ENCODE data around the gene DCTN5. TPM values are rescaled to one million over a fixed set of nuclear protein-coding genes. Genes with fewer than 3 reads are reported as not detected.

DCTN5 gene
- total RNA-seq, 2 experiments from 2014 or later, result 64.9 to 68.8 TPM

- CTCF ChIA-PET, result interaction anchor here (0.6 to 2.6 kb wide), 3 partner anchors 11 to 68 kb away, joined by 3 to 12 read pairs (median 7); partner anchors contain the start of gene PLK1
- no peak overlapping the region for H3K27ac Mint-ChIP-seq
- POLR2A ChIA-PET, result interaction anchor here (1.3 to 4.7 kb wide), 2 partner anchors 11 to 160 kb away, joined by 3 to 39 read pairs; partner anchors contain the start of gene PLK1
- H3K27me3 Mint-ChIP-seq, result no peaks in the 10 kb centered on the region
- H3K9me3 Mint-ChIP-seq, result no peaks in the 10 kb centered on the region
- H3K36me3 Mint-ChIP-seq (ENCODE audit: low read depth), result peaks cover 80% of the 10 kb centered on the region
- H3K4me3 Mint-ChIP-seq, result no peak overlapping the region
- no peak for DNase-seq
- peaks cover 32% of the 10 kb centered on the region for H3K4me1 Mint-ChIP-seq
Observed at GRCh38 chr16:23668225-23668624, 27.0 kb downstream of the DCTN5 start.

GRCh38 chr16:23668873-23669272, 27.6 kb downstream of the DCTN5 start:
- Mint-ChIP-seq H3K9me3 (no peaks in the 10 kb centered on the region), H3K4me1 (peaks cover 28% of the 10 kb centered on the region), H3K4me3 (no peak overlapping the region), H3K27me3 (no peaks in the 10 kb centered on the region), H3K36me3 (ENCODE audit: low read depth) (peaks cover 82% of the 10 kb centered on the region), H3K27ac (no peak overlapping the region)
- ChIA-PET POLR2A (interaction anchor here (4.7 kb wide), 1 partner anchor 10 kb away, joined by 39 read pairs; the partner anchor contains the start of gene PLK1), CTCF (interaction anchor here (1.4 to 2.6 kb wide), 3 partner anchors 10 to 29 kb away, joined by 5 to 12 read pairs (median 7); partner anchors contain the start of gene PLK1)
- DNase-seq, result no peak

GRCh38 chr16:23670137-23670776, 29.0 kb downstream of the DCTN5 start:
- H3K27me3 Mint-ChIP-seq, result no peaks in the 10 kb centered on the region
- ChIA-PET POLR2A (interaction anchor here (0.7 to 4.7 kb wide), 7 partner anchors 9 to 166 kb away, joined by 3 to 39 read pairs (median 3); partner anchors contain the start of genes DCTN5, PALB2 and PLK1), CTCF (interaction anchor here (1.4 to 2.6 kb wide), 4 partner anchors 9 to 57 kb away, joined by 3 to 12 read pairs (median 6); partner anchors contain the start of gene PLK1)
- H3K9me3 Mint-ChIP-seq, result no peaks in the 10 kb centered on the region
- DNase-seq, result peak; percentile 78
- peaks cover 27% of the 10 kb centered on the region for H3K4me1 Mint-ChIP-seq
- H3K4me3 Mint-ChIP-seq, result no peak overlapping the region
- peaks cover 73% of the 10 kb centered on the region for H3K36me3 Mint-ChIP-seq (ENCODE audit: low read depth)
- peak overlapping the region; percentile 70 for H3K27ac Mint-ChIP-seq

GRCh38 chr16:23673971-23674614, 32.8 kb downstream of the DCTN5 start:
- Mint-ChIP-seq H3K27ac (no peak overlapping the region), H3K9me3 (no peaks in the 10 kb centered on the region)
- CTCF ChIA-PET, result interaction anchor here (0.5 kb wide), 1 partner anchor 1137 kb away, joined by 4 read pairs; no protein-coding TSS in a partner anchor

GRCh38 chr16:23676924-23677480, 35.7 kb downstream of the DCTN5 start:
- no peaks in the 10 kb centered on the region for H3K9me3 Mint-ChIP-seq
- ChIA-PET CTCF (interaction anchor here (0.8 to 2.7 kb wide), 3 partner anchors 26 to 119 kb away, joined by 3 to 10 read pairs (median 3); partner anchors contain the start of genes EARS2 and UBFD1), POLR2A (interaction anchor here (0.8 to 4.9 kb wide), 6 partner anchors 8 to 36 kb away, joined by 3 to 39 read pairs (median 16); partner anchors contain the start of genes DCTN5 and PALB2)
- no peak overlapping the region for H3K27ac Mint-ChIP-seq
- H3K4me3 Mint-ChIP-seq, result peak overlapping the region; percentile 21
- DNase-seq, result no peak
- H3K27me3 Mint-ChIP-seq, result no peaks in the 10 kb centered on the region
- H3K36me3 Mint-ChIP-seq (ENCODE audit: low read depth), result peaks cover 46% of the 10 kb centered on the region
- peaks cover 42% of the 10 kb centered on the region for H3K4me1 Mint-ChIP-seq

More at GRCh38 chr16:23673971-23674614, 32.8 kb downstream of the DCTN5 start:
- POLR2A ChIA-PET, result interaction anchor here (1.0 kb wide), 1 partner anchor 12 kb away, joined by 3 read pairs; no protein-coding TSS in a partner anchor
- DNase-seq, result no peak
- Mint-ChIP-seq H3K36me3 (ENCODE audit: low read depth) (peaks cover 39% of the 10 kb centered on the region), H3K4me3 (no peak overlapping the region), H3K4me1 (peaks cover 36% of the 10 kb centered on the region), H3K27me3 (no peaks in the 10 kb centered on the region)

GRCh38 chr16:23678430-23679273, 37.4 kb downstream of the DCTN5 start, which contains the start of gene PLK1:
Gene PLK1, plus strand, starts transcription at chr16:23678889. Its CDS starts 44 bp downstream, at chr16:23678933.
- CTCF ChIA-PET, result interaction anchor here (0.6 to 2.7 kb wide), 6 partner anchors 10 to 373 kb away, joined by 3 to 12 read pairs (median 4); partner anchors contain the start of genes EARS2 and UBFD1
- peak within 1 kb of the TSS; percentile 97 for H3K4me3 Mint-ChIP-seq
- H3K36me3 Mint-ChIP-seq (ENCODE audit: low read depth), result peaks cover 47% of the 10 kb centered on the region
- H3K9me3 Mint-ChIP-seq, result no peaks in the 10 kb centered on the region
- peaks cover 45% of the 10 kb centered on the region for H3K4me1 Mint-ChIP-seq
- peak; percentile 91 for DNase-seq
- POLR2A ChIA-PET, result interaction anchor here (0.6 to 4.9 kb wide), 12 partner anchors 10 to 420 kb away, joined by 3 to 39 read pairs (median 3); partner anchors contain the start of genes DCTN5, GGA2 and PALB2
- peak within 1 kb of the TSS; percentile 78 for H3K27ac Mint-ChIP-seq
- H3K27me3 Mint-ChIP-seq, result no peaks in the 10 kb centered on the region

GRCh38 chr16:23679274-23679985, 38.2 kb downstream of the DCTN5 start:
- H3K36me3 Mint-ChIP-seq (ENCODE audit: low read depth), result peaks cover 47% of the 10 kb centered on the region
- H3K4me3 Mint-ChIP-seq, result peak overlapping the region; percentile 97
- peak overlapping the region; percentile 78 for H3K27ac Mint-ChIP-seq
- POLR2A ChIA-PET, result interaction anchor here (0.6 to 4.9 kb wide), 10 partner anchors 11 to 419 kb away, joined by 3 to 39 read pairs (median 3); partner anchors contain the start of genes DCTN5, GGA2 and PALB2
- H3K4me1 Mint-ChIP-seq, result peaks cover 45% of the 10 kb centered on the region
- DNase-seq, result peak; percentile 42
- H3K27me3 Mint-ChIP-seq, result no peaks in the 10 kb centered on the region
- CTCF ChIA-PET, result interaction anchor here (0.5 to 2.7 kb wide), 7 partner anchors 10 to 372 kb away, joined by 3 to 12 read pairs (median 4); partner anchors contain the start of genes EARS2 and UBFD1
- no peaks in the 10 kb centered on the region for H3K9me3 Mint-ChIP-seq

- ChIA-PET POLR2A (interaction anchor here (1.1 to 4.9 kb wide), 4 partner anchors 11 to 39 kb away, joined by 3 to 39 read pairs (median 33); partner anchors contain the start of genes DCTN5 and PALB2), CTCF (interaction anchor here (2.1 to 2.7 kb wide), 2 partner anchors 11 to 122 kb away, joined by 10 to 12 read pairs; partner anchors contain the start of genes EARS2 and UBFD1)
- H3K36me3 Mint-ChIP-seq (ENCODE audit: low read depth), result peaks cover 50% of the 10 kb centered on the region
- no peaks in the 10 kb centered on the region for H3K27me3 Mint-ChIP-seq
- peak overlapping the region; percentile 97 for H3K4me3 Mint-ChIP-seq
- peak overlapping the region; percentile 5 for H3K27ac Mint-ChIP-seq
- DNase-seq, result no peak
- H3K4me1 Mint-ChIP-seq, result peaks cover 46% of the 10 kb centered on the region
- no peaks in the 10 kb centered on the region for H3K9me3 Mint-ChIP-seq
Observed at GRCh38 chr16:23679986-23680336, 38.7 kb downstream of the DCTN5 start.

GRCh38 chr16:23682181-23682580, 40.9 kb downstream of the DCTN5 start:
- Mint-ChIP-seq H3K27ac (peak overlapping the region; percentile 45), H3K27me3 (no peaks in the 10 kb centered on the region), H3K4me1 (peaks cover 47% of the 10 kb centered on the region), H3K36me3 (ENCODE audit: low read depth) (peaks cover 66% of the 10 kb centered on the region), H3K4me3 (no peak overlapping the region), H3K9me3 (no peaks in the 10 kb centered on the region)
- ChIA-PET POLR2A (interaction anchor here (1.0 kb wide), 1 partner anchor 12 kb away, joined by 3 read pairs; no protein-coding TSS in a partner anchor), CTCF (no interaction called here)
- DNase-seq, result no peak

- Mint-ChIP-seq H3K9me3 (no peaks in the 10 kb centered on the region), H3K27ac (no peak overlapping the region), H3K4me1 (peaks cover 36% of the 10 kb centered on the region), H3K36me3 (ENCODE audit: low read depth) (peaks cover 79% of the 10 kb centered on the region), H3K4me3 (no peak overlapping the region), H3K27me3 (no peaks in the 10 kb centered on the region)
- POLR2A ChIA-PET, result interaction anchor here (0.8 to 1.4 kb wide), 3 partner anchors 9 to 14 kb away, joined by 3 to 4 read pairs (median 3); no protein-coding TSS in a partner anchor
- CTCF ChIA-PET, result interaction anchor here (0.6 kb wide), 1 partner anchor 388 kb away, joined by 4 read pairs; no protein-coding TSS in a partner anchor
- DNase-seq, result no peak
Observed at GRCh38 chr16:23683487-23683886, 42.2 kb downstream of the DCTN5 start.
